Brain microvascular endothelial cell (primary cell): ENCODE data around the gene PRPF38A.

Experiments
- DNase-seq: peaks from one replicate; pipeline ENCODE4 v3.0.0-alpha.2; 2020
- H3K27ac ChIP-seq: fragments of 250-450 bp; sonication (Bioruptor Pico); 2 replicates; pipeline ENCODE4 v1.5.1; 2020; ENCODE audit warnings: mild to moderate bottlenecking, moderate library complexity
- H3K27me3 ChIP-seq: fragments of 250-450 bp; sonication (Bioruptor Pico); replicated peaks from 2 replicates; pipeline ENCODE4 v1.5.1; 2020; ENCODE audit warnings: mild to moderate bottlenecking
- H3K36me3 ChIP-seq: fragments of 250-450 bp; sonication (Bioruptor Pico); replicated peaks from 2 replicates; pipeline ENCODE4 v1.5.1; 2020; ENCODE audit warnings: mild to moderate bottlenecking
- H3K4me3 ChIP-seq: 2 replicates; pipeline ENCODE4 v1.5.1; 2011; ENCODE audit warnings: low read depth, mild to moderate bottlenecking, control low read depth, low read length, moderate library complexity
- in situ Hi-C: cut with HindIII; loops from 2 replicates; pipeline ENCODE4 v1.10.0; 2017; ENCODE audit warnings: low sequenced_read_pairs, low pct_ligation_motif_present
- TF ChIP-seq, protein P1 (sequence below): IDR thresholded peaks from 2 replicates; pipeline ENCODE4 v1.5.1; 2011; ENCODE audit warnings: low read depth, mild to moderate bottlenecking, moderate library complexity, low read length, control low read depth, inconsistent platforms; ENCODE audit errors: missing control alignments

Gene PRPF38A

DNA sequence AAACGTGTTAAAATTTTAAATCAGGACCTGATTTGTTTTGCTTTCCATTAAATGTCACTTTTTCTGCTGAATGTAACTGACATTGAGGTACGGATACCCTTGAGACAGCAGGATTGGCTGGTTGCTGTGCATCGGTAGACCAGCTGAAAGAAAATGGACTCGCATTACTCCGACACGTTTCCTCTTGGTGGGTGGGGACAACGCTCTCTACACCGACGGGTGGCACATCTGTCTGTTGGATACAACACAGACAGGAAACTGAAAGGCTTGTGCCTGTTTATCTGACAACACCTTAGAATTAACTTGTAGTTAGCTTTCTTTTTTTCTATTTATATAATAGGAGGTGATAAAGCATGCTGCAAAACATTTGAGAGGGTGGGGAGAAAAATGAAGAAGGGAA, 19.4 kb downstream of the PRPF38A start:
- in situ Hi-C loops = no loop called here
- H3K27me3 ChIP-seq = no peaks in the 10 kb centered on the region
- H3K36me3 ChIP-seq = peaks cover 6% of the 10 kb centered on the region
- H3K27ac ChIP-seq = no peak overlapping the region
- no peak overlapping the region for H3K4me3 ChIP-seq
- no peak for DNase-seq
- TF ChIP-seq, protein P1, sequence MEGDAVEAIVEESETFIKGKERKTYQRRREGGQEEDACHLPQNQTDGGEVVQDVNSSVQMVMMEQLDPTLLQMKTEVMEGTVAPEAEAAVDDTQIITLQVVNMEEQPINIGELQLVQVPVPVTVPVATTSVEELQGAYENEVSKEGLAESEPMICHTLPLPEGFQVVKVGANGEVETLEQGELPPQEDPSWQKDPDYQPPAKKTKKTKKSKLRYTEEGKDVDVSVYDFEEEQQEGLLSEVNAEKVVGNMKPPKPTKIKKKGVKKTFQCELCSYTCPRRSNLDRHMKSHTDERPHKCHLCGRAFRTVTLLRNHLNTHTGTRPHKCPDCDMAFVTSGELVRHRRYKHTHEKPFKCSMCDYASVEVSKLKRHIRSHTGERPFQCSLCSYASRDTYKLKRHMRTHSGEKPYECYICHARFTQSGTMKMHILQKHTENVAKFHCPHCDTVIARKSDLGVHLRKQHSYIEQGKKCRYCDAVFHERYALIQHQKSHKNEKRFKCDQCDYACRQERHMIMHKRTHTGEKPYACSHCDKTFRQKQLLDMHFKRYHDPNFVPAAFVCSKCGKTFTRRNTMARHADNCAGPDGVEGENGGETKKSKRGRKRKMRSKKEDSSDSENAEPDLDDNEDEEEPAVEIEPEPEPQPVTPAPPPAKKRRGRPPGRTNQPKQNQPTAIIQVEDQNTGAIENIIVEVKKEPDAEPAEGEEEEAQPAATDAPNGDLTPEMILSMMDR = no peak

DNA sequence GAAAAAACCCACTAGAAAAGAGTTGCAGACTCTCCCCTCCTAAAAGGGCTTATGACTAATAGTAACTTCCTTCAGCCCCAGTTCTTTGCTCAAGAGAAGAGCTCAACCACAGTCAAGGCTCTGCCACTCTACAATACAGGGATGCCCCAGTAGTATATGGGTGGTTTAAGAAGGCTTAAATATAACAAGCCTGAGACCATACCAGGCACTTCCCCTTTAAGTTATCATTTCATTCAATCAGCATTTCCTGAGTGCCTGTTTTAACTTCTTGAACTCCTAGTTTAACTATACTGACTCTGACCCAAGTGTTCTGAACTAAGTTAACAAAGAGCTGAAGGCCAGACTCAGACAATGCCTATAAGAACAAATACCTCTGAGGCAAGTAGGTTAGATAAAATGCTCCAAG, 19.8 kb downstream of the PRPF38A start:
- no peak overlapping the region for H3K27ac ChIP-seq
- TF ChIP-seq, protein P1 = no peak
- H3K4me3 ChIP-seq = no peak overlapping the region
- no peaks in the 10 kb centered on the region for H3K27me3 ChIP-seq
- in situ Hi-C loops = no loop called here
- peaks cover 4% of the 10 kb centered on the region for H3K36me3 ChIP-seq
- DNase-seq = no peak

DNA sequence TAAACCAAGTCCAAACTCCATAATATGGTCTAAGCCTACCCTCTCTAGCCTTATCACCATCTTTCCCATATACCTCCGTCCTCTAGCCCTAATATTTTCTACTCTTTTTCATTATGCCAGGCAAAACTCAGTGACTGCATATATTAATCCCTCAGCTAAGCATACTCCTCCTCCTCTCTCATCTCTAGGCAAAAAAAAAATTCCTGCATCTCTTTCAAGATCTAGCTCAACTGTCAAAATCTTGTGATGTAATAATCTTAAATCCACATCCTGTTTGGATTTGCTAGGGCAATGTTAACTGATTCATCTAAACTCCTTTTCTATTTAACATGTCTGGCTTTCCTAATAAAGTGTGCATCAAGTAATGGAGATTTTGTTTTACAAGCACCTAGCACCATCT, 20.4 kb downstream of the PRPF38A start:
- DNase-seq = no peak
- Histone ChIP-seq H3K36me3 (peaks cover 4% of the 10 kb centered on the region), H3K27ac (no peak overlapping the region), H3K4me3 (no peak overlapping the region), H3K27me3 (no peaks in the 10 kb centered on the region)
- in situ Hi-C loops = no loop called here
- TF ChIP-seq, protein P1 = no peak

DNA sequence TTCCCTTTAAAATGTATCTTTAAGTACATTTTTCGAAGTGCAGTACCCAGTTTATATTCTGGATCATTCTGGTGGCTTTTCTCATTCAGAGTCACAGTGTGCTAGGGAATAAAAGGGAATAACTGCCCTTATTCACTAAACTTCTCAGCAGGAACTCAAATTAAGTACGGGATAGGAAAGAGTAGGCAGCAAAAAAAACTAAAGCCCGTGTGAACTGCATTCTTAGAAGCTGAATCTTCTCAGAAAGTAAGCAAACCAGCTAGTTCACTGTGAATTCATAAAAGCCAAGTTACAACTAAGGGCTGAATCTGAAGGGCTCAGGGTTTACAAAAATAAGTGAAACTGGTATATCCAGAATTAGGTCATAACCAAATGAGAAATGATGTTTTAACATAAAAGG, 22.0 kb downstream of the PRPF38A start:
- no peak overlapping the region for H3K27ac ChIP-seq
- peak; percentile 44 for DNase-seq
- TF ChIP-seq, protein P1 = no peak
- H3K27me3 ChIP-seq = no peaks in the 10 kb centered on the region
- no peak overlapping the region for H3K4me3 ChIP-seq
- H3K36me3 ChIP-seq = peaks cover 11% of the 10 kb centered on the region
- in situ Hi-C loops = no loop called here

DNA sequence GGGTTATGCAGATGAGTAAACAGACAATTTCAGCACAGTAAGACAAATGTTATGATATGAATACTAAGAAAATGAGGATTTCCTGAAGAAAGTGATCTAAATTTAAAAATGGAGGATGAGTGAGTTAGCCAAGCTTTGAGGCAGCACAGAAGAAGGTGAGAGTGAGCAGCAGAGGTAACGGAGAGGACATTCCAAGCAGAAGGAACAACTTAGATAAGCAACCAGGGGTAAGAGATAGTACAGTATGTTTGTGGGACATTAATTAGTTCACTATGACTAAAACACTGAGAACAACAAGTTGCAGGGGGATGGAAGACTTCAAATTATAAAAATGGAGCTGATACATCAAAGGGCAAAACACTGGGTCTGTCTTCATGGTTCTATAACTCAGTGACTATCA, 22.8 kb downstream of the PRPF38A start:
- Histone ChIP-seq H3K4me3 (no peak overlapping the region), H3K36me3 (peaks cover 12% of the 10 kb centered on the region), H3K27ac (no peak overlapping the region), H3K27me3 (no peaks in the 10 kb centered on the region)
- in situ Hi-C loops = no loop called here
- TF ChIP-seq, protein P1 = no peak
- DNase-seq = no peak

DNA sequence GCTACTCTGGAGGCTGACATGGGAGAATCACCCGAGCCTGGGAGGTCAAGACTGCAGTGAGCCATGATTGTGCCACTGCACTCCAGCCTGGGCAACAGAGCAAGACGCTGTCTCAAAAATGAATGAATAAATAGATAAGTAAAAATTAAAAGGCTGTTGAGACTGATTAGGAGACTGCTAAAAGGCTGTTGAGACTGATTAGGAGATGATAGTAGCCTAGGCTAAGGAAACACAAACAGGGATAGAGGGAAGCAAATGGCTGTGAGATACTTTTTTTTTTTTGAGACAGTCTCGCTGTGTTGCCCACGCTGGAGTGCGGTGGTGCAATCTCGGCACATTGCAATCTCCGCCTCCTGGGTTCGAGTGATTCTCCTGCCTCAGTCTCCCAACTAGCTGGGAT, 28.4 kb downstream of the PRPF38A start:
- in situ Hi-C loops = no loop called here
- TF ChIP-seq, protein P1 = no peak
- no peak overlapping the region for H3K4me3 ChIP-seq
- H3K27ac ChIP-seq = no peak overlapping the region
- no peak for DNase-seq
- H3K36me3 ChIP-seq = peaks cover 15% of the 10 kb centered on the region
- no peaks in the 10 kb centered on the region for H3K27me3 ChIP-seq
